Testis (tissue), 2 donors: Measurements from ENCODE around the gene OOSP4B.

Source experiments
- CTCF ChIP-seq, 3 experiments: fragments of 450-650 bp in 2 of 3; fragments of 200-600 bp in 1 of 3; sonication (generic) in 1 of 3; IDR thresholded peaks; one replicate each; pipeline ENCODE4 v1.5.1; 2016 to 2019; ENCODE audit warnings: antibody characterized with exemption in 3 of 3, mild to moderate bottlenecking in 2 of 3, moderate library complexity in 1 of 3
- POLR2A ChIP-seq: fragments of 450-650 bp; IDR thresholded peaks from one replicate; pipeline ENCODE4 v1.6.1; 2017; ENCODE audit warnings: antibody characterized with exemption, mild to moderate bottlenecking, moderate library complexity

GRCh38 chr11:59997800-59998199 lies 19.2 kb upstream of the OOSP4B start:
- TF ChIP-seq CTCF (IDR thresholded peaks at IDR 0.05) (no peak), POLR2A (no peak)
